H1 (cell line): Measurements from ENCODE around the gene CCDC198.

Source experiments
- ATF2 ChIP-seq: IDR thresholded peaks from 2 replicates; pipeline ENCODE4 v1.6.1; 2012; ENCODE audit warnings: low read length, inconsistent platforms
- CBX5 ChIP-seq: fragments of 300-800, 300-1000 bp; sonication (generic); IDR thresholded peaks from 2 replicates; pipeline ENCODE4 v1.7.1; 2016; ENCODE audit warnings: antibody characterized with exemption, low read length, low read depth
- CTCF ChIP-seq, 3 experiments: IDR thresholded peaks; 1 replicate in 2 of 3; 2 replicates in 1 of 3; pipeline versions ENCODE4 v1.5.1 to v1.6.1; 2011; ENCODE audit warnings: low read length in 3 of 3, mild to moderate bottlenecking in 3 of 3, inconsistent platforms in 2 of 3, low read depth in 1 of 3, moderate library complexity in 1 of 3; ENCODE audit not compliant: insufficient read depth in 1 of 3; ENCODE audit errors: control extremely low read depth in 1 of 3
- EZH2 ChIP-seq: fragments of 200-600 bp; sonication (generic); IDR thresholded peaks from 2 replicates; pipeline ENCODE4 v1.7.1; 2012; ENCODE audit warnings: low read depth, mild to moderate bottlenecking, moderate library complexity, low read length, inconsistent platforms; ENCODE audit not compliant: severe bottlenecking
- JUN ChIP-seq: IDR thresholded peaks from 2 replicates; pipeline ENCODE4 v1.6.1; 2011; ENCODE audit warnings: low read depth, mild to moderate bottlenecking, improper control_type of control experiment, low read length
- MAX ChIP-seq: IDR thresholded peaks from 2 replicates; pipeline ENCODE4 v1.6.1; 2012; ENCODE audit warnings: inconsistent platforms
- POLR2A ChIP-seq, 2 experiments: IDR thresholded peaks; 1 replicate in 1 of 2; 2 replicates in 1 of 2; pipeline ENCODE4 v1.6.1; 2011; ENCODE audit warnings: low read depth in 2 of 2, low read length in 2 of 2, mild to moderate bottlenecking in 2 of 2; ENCODE audit errors: control extremely low read depth in 1 of 2
- POLR2AphosphoS5 ChIP-seq: IDR thresholded peaks from 2 replicates; pipeline ENCODE4 v1.6.1; 2011; ENCODE audit warnings: low read depth, low read length
- RAD21 ChIP-seq, 2 experiments: IDR thresholded peaks in 1 of 2; conservative IDR thresholded peaks in 1 of 2; 2 replicates each; pipeline ENCODE4 v1.6.1; 2011; ENCODE audit warnings: low read depth in 2 of 2, low read length in 2 of 2, improper control_type of control experiment in 1 of 2, inconsistent platforms in 1 of 2, mild to moderate bottlenecking in 1 of 2, moderate library complexity in 1 of 2
- SP4 ChIP-seq: IDR thresholded peaks from 2 replicates; pipeline ENCODE4 v1.6.1; 2012; ENCODE audit warnings: low read length, inconsistent platforms
- ZNF274 ChIP-seq: IDR thresholded peaks from 2 replicates; pipeline ENCODE4 v1.7.0; 2012; ENCODE audit warnings: low read length, borderline replicate concordance; ENCODE audit errors: extremely low read depth

- TF ChIP-seq CTCF (IDR thresholded peaks at IDR 0.05; ENCODE audit: control extremely low read depth in 1 of 3, insufficient read depth in 1 of 3, low read depth in 1 of 3, low read length in 3 of 3) (no peak), CBX5 (no peak), RAD21 (IDR thresholded peaks at IDR 0.05 in 1 of 2, conservative IDR thresholded peaks at IDR 0.05 in 1 of 2; ENCODE audit: low read depth in 2 of 2, low read length in 2 of 2) (no peak), ZNF274 (no peak), POLR2A (IDR thresholded peaks at IDR 0.05; ENCODE audit: control extremely low read depth in 1 of 2, low read depth in 2 of 2, low read length in 2 of 2) (no peak), ATF2 (no peak), MAX (no peak), POLR2AphosphoS5 (no peak), EZH2 (no peak), SP4 (no peak), JUN (no peak)
These were observed 9.1 kb upstream of the CCDC198 start for GRCh38 chr14:57502586-57503254.
